ENCODE measurements around the gene YRDC.

DNA sequence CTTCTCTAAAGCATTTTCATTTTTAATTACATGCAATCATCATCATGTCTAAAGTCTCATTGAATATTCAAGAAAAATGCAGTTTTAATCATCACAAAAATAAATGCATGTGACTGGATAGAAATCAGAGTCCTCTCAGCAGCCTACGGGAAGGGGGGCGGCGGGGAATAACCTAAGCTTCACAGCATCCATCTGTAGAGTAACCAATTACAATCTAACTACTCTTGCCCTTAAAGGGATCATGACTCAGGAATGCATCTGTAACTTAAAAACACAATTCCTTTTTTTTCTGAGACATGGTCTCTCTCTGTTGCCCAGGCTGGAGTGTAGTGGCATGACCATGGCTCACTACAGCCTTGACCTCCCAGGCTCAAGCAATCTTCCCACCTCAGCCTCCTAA, 28.8 kb upstream of the YRDC start:
- TF ChIP-seq CTCF (IDR thresholded peaks at IDR 0.05) (no peak), ZFX (IDR thresholded peaks at IDR 0.05; ENCODE audit: borderline replicate concordance) (no peak)
